Activated CD4-positive, alpha-beta T cell treated with anti-CD3 and anti-CD28 coated beads for 36 hours (primary cell): ENCODE measurements around the gene TMEM127. TPM values are rescaled to one million over a fixed set of nuclear protein-coding genes. Genes with fewer than 3 reads are reported as not detected.

Experiments used
- total RNA-seq, 2 experiments: library from RNA; stranded (reverse); gene quantifications; one replicate each; pipeline ENCODE4 v1.2.3, GENCODE V29; 2021

The TMEM127 gene
- total RNA-seq, 2 experiments from 2014 or later, result 16.6 to 17.9 TPM

Other genes with a start within 250 kb of the TMEM127 start
- gene GPAT2, start 231.1 kb downstream of the TMEM127 start, total RNA-seq, result 1 to 10 TPM; 8.4 to 10.0 TPM
- under 1 TPM; 0.30 to 0.54 TPM for gene ADRA2B, start 149.4 kb downstream of the TMEM127 start, total RNA-seq
- 1 to 10 TPM; 2.5 to 2.8 TPM for gene ASTL, start 127.5 kb downstream of the TMEM127 start, total RNA-seq
- 100 to 1,000 TPM; 248 to 407 TPM for gene DUSP2, start 120.6 kb downstream of the TMEM127 start, total RNA-seq
- 100 to 1,000 TPM; 151 to 173 TPM for gene STARD7, start 57.2 kb downstream of the TMEM127 start, total RNA-seq
- gene CIAO1, start 228 bp upstream of the TMEM127 start, total RNA-seq, result 10 to 100 TPM; 72.1 to 77.6 TPM
- 100 to 1,000 TPM; 176 to 198 TPM for gene SNRNP200, start 39.5 kb upstream of the TMEM127 start, total RNA-seq
- 10 to 100 TPM; 24.8 to 28.4 TPM for gene ITPRIPL1, start 59.3 kb upstream of the TMEM127 start, total RNA-seq
- 10 to 100 TPM; 77.7 to 83.2 TPM for gene NCAPH, start 69.8 kb upstream of the TMEM127 start, total RNA-seq
- gene NEURL3, start 239.4 kb upstream of the TMEM127 start, total RNA-seq, result under 1 TPM; 0.33 to 0.41 TPM